Gastroesophageal sphincter (tissue), 3 donors: ENCODE data around the gene ASIC3.

Experiments used
- CTCF ChIP-seq, 4 experiments: fragments of 200-600 bp in 2 of 4; fragments of 450-650 bp in 2 of 4; sonication (generic) in 1 of 4; IDR thresholded peaks; one replicate each; pipeline ENCODE4 v1.5.1; 2017 to 2019; ENCODE audit warnings: antibody characterized with exemption in 4 of 4, mild to moderate bottlenecking in 2 of 4, moderate library complexity in 2 of 4
- EP300 ChIP-seq: sonication (generic); formaldehyde crosslinking; IDR thresholded peaks from one replicate; pipeline ENCODE4 v1.6.1; 2017; ENCODE audit warnings: antibody characterized with exemption, mild to moderate bottlenecking
- POLR2A ChIP-seq, 2 donors: fragments of 450-650 bp; IDR thresholded peaks; one replicate each; pipeline ENCODE4 v1.6.1; 2017; ENCODE audit warnings: antibody characterized with exemption in 2 of 2, mild to moderate bottlenecking in 2 of 2, moderate library complexity in 1 of 2
- POLR2AphosphoS5 ChIP-seq: sonication (generic); formaldehyde crosslinking; IDR thresholded peaks from one replicate; pipeline ENCODE4 v1.6.1; 2017; ENCODE audit warnings: antibody characterized with exemption

DNA sequence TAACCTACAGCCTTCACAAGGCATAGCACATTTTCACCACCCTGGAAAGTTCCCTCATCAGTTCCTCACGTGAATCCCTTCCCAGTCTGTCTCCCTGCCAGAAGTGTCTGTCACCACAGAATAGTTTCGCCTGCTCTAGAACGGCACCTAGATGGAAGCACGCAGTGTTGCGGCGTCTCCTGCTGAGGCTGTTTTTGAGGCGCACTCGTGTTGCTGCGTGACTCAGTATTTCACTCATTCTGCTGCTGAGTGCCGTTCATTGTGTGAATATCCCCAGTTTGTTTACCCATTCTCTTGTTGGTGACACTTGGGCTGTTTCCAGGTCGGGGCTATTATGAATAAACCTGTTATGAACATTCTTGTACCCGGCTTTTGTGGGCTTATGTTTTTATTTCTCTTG, 44.8 kb upstream of the ASIC3 start:
- TF ChIP-seq POLR2AphosphoS5 = no peak
- TF ChIP-seq CTCF (IDR thresholded peaks at IDR 0.05) = no peak
- no peak for TF ChIP-seq EP300
- no peak for TF ChIP-seq POLR2A (IDR thresholded peaks at IDR 0.05)
